Right lobe of liver (tissue), 4 donors: ENCODE results near the gene CAPN2.

ENCODE experiments used
- CTCF ChIP-seq, 4 donors: fragments of 200-600 bp in 3 of 4; fragments of 450-650 bp in 1 of 4; IDR thresholded peaks; one replicate each; pipeline versions ENCODE4 v1.5.1 to v1.8.0; 2016 to 2022; ENCODE audit warnings: antibody characterized with exemption in 4 of 4, mild to moderate bottlenecking in 2 of 4
- POLR2A ChIP-seq: fragments of 450-650 bp; IDR thresholded peaks from one replicate; pipeline ENCODE4 v1.6.1; 2017; ENCODE audit warnings: antibody characterized with exemption, mild to moderate bottlenecking
- donor health status: DM: no; HTN: no; CAD: no.
- donor health status: DM: no; HTN: no; CAD: no.
- donor health status: DM: no; HTN: yes; CAD: no.

DNA sequence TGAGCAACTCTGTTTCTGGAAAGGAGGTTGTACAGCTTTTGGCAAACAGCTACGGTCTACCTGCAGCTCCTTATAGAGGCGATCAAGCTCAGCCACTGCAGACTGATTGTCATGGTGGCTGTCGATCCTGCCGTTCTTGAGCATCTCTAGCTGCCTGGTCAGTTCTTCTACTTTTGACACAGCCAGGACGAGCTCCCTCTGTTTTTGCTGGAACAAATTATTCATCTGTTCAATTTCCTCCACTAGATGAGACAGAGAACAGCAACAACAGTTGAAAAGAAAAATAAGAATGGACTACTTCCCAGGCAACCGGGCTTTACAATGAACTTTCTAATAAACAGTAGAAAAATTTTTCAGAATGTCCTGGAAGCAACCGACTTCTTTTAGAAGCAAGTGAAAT is 90.9 kb downstream of the CAPN2 start:
- TF ChIP-seq POLR2A (no peak), CTCF (IDR thresholded peaks at IDR 0.05) (no peak)
